Thoracic aorta (tissue), 2 donors: ENCODE results near the gene PSMG4. TPM values are rescaled to one million over a fixed set of nuclear protein-coding genes. Genes with fewer than 3 reads are reported as not detected.

Source experiments
- ATAC-seq: fragments of 150-250 bp; one replicate; pipeline ENCODE4 v1.8.0; 2017; ENCODE audit warnings: low read depth; ENCODE audit not compliant: insufficient number of reproducible peaks, low FRiP score
- DNase-seq: peaks from one replicate; pipeline ENCODE4 v3.0.0-alpha.2; 2020; ENCODE audit warnings: low spot score
- H3K27ac ChIP-seq, 2 donors: fragments of 200-600 bp; sonication (generic); 1 replicate in 1 of 2; 2 replicates in 1 of 2; pipeline ENCODE4 v1.5.1; 2016; ENCODE audit warnings: mild to moderate bottlenecking in 2 of 2, moderate library complexity in 2 of 2
- H3K27me3 ChIP-seq: fragments of 200-600 bp; sonication (generic); replicated peaks from 2 replicates; pipeline ENCODE4 v1.6.0; 2016; ENCODE audit warnings: mild to moderate bottlenecking; ENCODE audit not compliant: insufficient read depth
- H3K36me3 ChIP-seq: fragments of 200-600 bp; sonication (generic); one replicate; pipeline ENCODE4 v1.5.1; 2016
- H3K4me1 ChIP-seq, 2 donors: fragments of 200-600 bp; sonication (generic); 1 replicate in 1 of 2; 2 replicates in 1 of 2; pipeline versions ENCODE4 v1.5.1 to v1.6.0; 2016; ENCODE audit warnings: low read depth in 2 of 2, mild to moderate bottlenecking in 1 of 2; ENCODE audit not compliant: control insufficient read depth in 1 of 2
- H3K4me3 ChIP-seq: fragments of 200-600 bp; sonication (generic); 2 replicates; pipeline ENCODE4 v1.5.1; 2016; ENCODE audit warnings: mild to moderate bottlenecking
- H3K9me3 ChIP-seq: fragments of 200-600 bp; sonication (generic); 2 replicates; pipeline ENCODE4 v1.5.1; 2016
- CTCF ChIP-seq: fragments of 200-600 bp; sonication (generic); IDR thresholded peaks from one replicate; pipeline ENCODE4 v1.5.1; 2019; ENCODE audit warnings: antibody characterized with exemption
- total RNA-seq, 2 donors: library from RNA; depleted of rRNA; stranded (reverse); fragments of >200 nt; gene quantifications; one replicate each; pipeline versions ENCODE4 v1.1.0 to v1.2.3, GENCODE V29; 2016

The PSMG4 gene
- total RNA-seq, 2 donors from 2014 or later: 19.4 to 29.0 TPM

GRCh38 chr6:3287976-3288707 lies 29.4 kb downstream of the PSMG4 start:
- H3K27me3 ChIP-seq: no peaks in the 10 kb centered on the region
- H3K4me1 ChIP-seq: peaks cover 0 to 2% of the 10 kb centered on the region in 2 donors
- H3K36me3 ChIP-seq: no peaks in the 10 kb centered on the region
- ATAC-seq (no peak), DNase-seq (no peak)
- TF ChIP-seq CTCF: no peak
- H3K9me3 ChIP-seq: no peaks in the 10 kb centered on the region
- no peak overlapping the region for H3K27ac ChIP-seq
- H3K4me3 ChIP-seq: no peak overlapping the region

GRCh38 chr6:3288711-3289663 lies 30.2 kb downstream of the PSMG4 start:
- no peak for TF ChIP-seq CTCF
- no peak for ATAC-seq

GRCh38 chr6:3289664-3290055 lies 30.9 kb downstream of the PSMG4 start:
- DNase-seq: no peak
- H3K27ac ChIP-seq: no peak overlapping the region
- H3K36me3 ChIP-seq: no peaks in the 10 kb centered on the region
- H3K27me3 ChIP-seq: no peaks in the 10 kb centered on the region
- TF ChIP-seq CTCF: no peak
- H3K4me1 ChIP-seq: no peaks in the 10 kb centered on the region
- no peak overlapping the region for H3K4me3 ChIP-seq
- ATAC-seq: no peak
- no peaks in the 10 kb centered on the region for H3K9me3 ChIP-seq

More at GRCh38 chr6:3288711-3289663, 30.2 kb downstream of the PSMG4 start:
- H3K9me3 ChIP-seq: no peaks in the 10 kb centered on the region
- no peaks in the 10 kb centered on the region for H3K27me3 ChIP-seq
- no peak overlapping the region for H3K4me3 ChIP-seq
- DNase-seq: no peak
- H3K27ac ChIP-seq: no peak overlapping the region
- no peaks in the 10 kb centered on the region for H3K4me1 ChIP-seq
- no peaks in the 10 kb centered on the region for H3K36me3 ChIP-seq

- DNase-seq: no peak
- Histone ChIP-seq H3K27me3 (no peaks in the 10 kb centered on the region), H3K9me3 (no peaks in the 10 kb centered on the region), H3K4me1 (no peaks in the 10 kb centered on the region), H3K4me3 (no peak overlapping the region), H3K27ac (no peak overlapping the region), H3K36me3 (no peaks in the 10 kb centered on the region)
- TF ChIP-seq CTCF: no peak
- ATAC-seq: no peak
These were observed 31.6 kb downstream of the PSMG4 start for GRCh38 chr6:3290149-3290930.

GRCh38 chr6:3290931-3291211 lies 32.1 kb downstream of the PSMG4 start:
- no peaks in the 10 kb centered on the region for H3K27me3 ChIP-seq
- H3K36me3 ChIP-seq: no peaks in the 10 kb centered on the region
- no peaks in the 10 kb centered on the region for H3K9me3 ChIP-seq
- H3K27ac ChIP-seq: no peak overlapping the region
- H3K4me1 ChIP-seq: no peaks in the 10 kb centered on the region
- no peak for DNase-seq
- ATAC-seq: no peak
- no peak for TF ChIP-seq CTCF
- H3K4me3 ChIP-seq: no peak overlapping the region
